Skeletal muscle tissue (tissue), 4 donors: ENCODE data around the gene R3HDM2. TPM values are rescaled to one million over a fixed set of nuclear protein-coding genes. Genes with fewer than 3 reads are reported as not detected.
"Not testable (repeated sequence)": the region's sequence is repeated elsewhere in the genome, so short reads cannot be mapped to it uniquely, and the experiment has no call there.

Experiments
- H3K27ac ChIP-seq: one replicate; pipeline ENCODE4 v1.7.0; 2013; ENCODE audit warnings: mild to moderate bottlenecking, low read depth, low read length, inconsistent platforms
- H3K27me3 ChIP-seq, 3 donors: one replicate each; pipeline ENCODE4 v1.7.0; 2013; ENCODE audit warnings: low read length in 3 of 3; ENCODE audit not compliant: control insufficient read depth in 3 of 3, insufficient read depth in 3 of 3
- H3K36me3 ChIP-seq, 3 donors: one replicate each; pipeline ENCODE4 v1.7.0; 2013; ENCODE audit warnings: low read length in 3 of 3; ENCODE audit not compliant: control insufficient read depth in 3 of 3, insufficient read depth in 3 of 3
- H3K4me1 ChIP-seq, 3 donors: one replicate each; pipeline ENCODE4 v1.7.0; 2013; ENCODE audit warnings: low read length in 3 of 3, mild to moderate bottlenecking in 3 of 3; ENCODE audit not compliant: control insufficient read depth in 3 of 3, insufficient read depth in 3 of 3
- H3K4me3 ChIP-seq, 3 donors: one replicate each; pipeline ENCODE4 v1.7.0; 2013; ENCODE audit warnings: low read length in 3 of 3
- H3K9ac ChIP-seq, 3 donors: one replicate each; pipeline ENCODE4 v1.7.0; 2013; ENCODE audit warnings: low read length in 3 of 3, mild to moderate bottlenecking in 3 of 3, moderate library complexity in 2 of 3, low read depth in 1 of 3
- H3K9me3 ChIP-seq, 3 donors: one replicate each; pipeline ENCODE4 v1.7.0; 2013; ENCODE audit warnings: low read length in 3 of 3; ENCODE audit not compliant: control insufficient read depth in 3 of 3
- total RNA-seq: library from RNA; depleted of rRNA; stranded (reverse); fragments of >200 nt; gene quantifications from one replicate; pipeline ENCODE4 v1.2.3, GENCODE V29; 2014
- donor health status: Osteomylitis.

R3HDM2 gene
- total RNA-seq, 1 donor from 2014 or later, result 9.9 TPM

- Histone ChIP-seq H3K27ac (no peak overlapping the region), H3K9me3 (no peaks in the 10 kb centered on the region), H3K9ac (no peak overlapping the region), H3K36me3 (peaks cover 0 to 2% (median 0%) of the 10 kb centered on the region in 3 donors), H3K4me3 (no peak overlapping the region), H3K27me3 (no peaks in the 10 kb centered on the region), H3K4me1 (peaks cover 0 to 3% (median 0%) of the 10 kb centered on the region in 3 donors)
Observed at GRCh38 chr12:57404966-57405640, 25.7 kb downstream of the R3HDM2 start.

GRCh38 chr12:57402156-57402555 lies 28.7 kb downstream of the R3HDM2 start:
- H3K27me3 ChIP-seq, H3K4me1 ChIP-seq, H3K27ac ChIP-seq, H3K36me3 ChIP-seq, H3K9me3 ChIP-seq, H3K4me3 ChIP-seq, H3K9ac ChIP-seq: not testable (repeated sequence)

- no peak overlapping the region for H3K27ac ChIP-seq
- H3K9ac ChIP-seq, result no peak overlapping the region
Observed at GRCh38 chr12:57401165-57401564, 29.7 kb downstream of the R3HDM2 start.

GRCh38 chr12:57399718-57400463 lies 31.0 kb downstream of the R3HDM2 start:
- not testable (repeated sequence) for H3K27me3 ChIP-seq, H3K36me3 ChIP-seq, H3K4me1 ChIP-seq, H3K27ac ChIP-seq, H3K9ac ChIP-seq, H3K4me3 ChIP-seq, H3K9me3 ChIP-seq

More at GRCh38 chr12:57401165-57401564, 29.7 kb downstream of the R3HDM2 start:
- Histone ChIP-seq H3K27me3 (no peaks in the 10 kb centered on the region), H3K4me3 (no peak overlapping the region), H3K36me3 (peaks cover 0 to 2% (median 0%) of the 10 kb centered on the region in 3 donors), H3K4me1 (peaks cover 0 to 3% (median 0%) of the 10 kb centered on the region in 3 donors), H3K9me3 (no peaks in the 10 kb centered on the region)

GRCh38 chr12:57397441-57397840 lies 33.4 kb downstream of the R3HDM2 start:
- Histone ChIP-seq H3K27me3 (no peaks in the 10 kb centered on the region), H3K9ac (no peak overlapping the region), H3K4me1 (peaks cover 0 to 3% (median 0%) of the 10 kb centered on the region in 3 donors), H3K9me3 (no peaks in the 10 kb centered on the region), H3K27ac (no peak overlapping the region), H3K36me3 (peaks cover 2 to 7% (median 4%) of the 10 kb centered on the region in 3 donors), H3K4me3 (no peak overlapping the region)

GRCh38 chr12:57395121-57395520 lies 35.7 kb downstream of the R3HDM2 start:
- no peak overlapping the region for H3K9ac ChIP-seq
- H3K27ac ChIP-seq, result no peak overlapping the region
- H3K9me3 ChIP-seq, result no peaks in the 10 kb centered on the region
- H3K36me3 ChIP-seq, result peaks cover 3 to 11% (median 11%) of the 10 kb centered on the region in 3 donors
- no peak overlapping the region for H3K4me3 ChIP-seq
- no peaks in the 10 kb centered on the region for H3K4me1 ChIP-seq
- H3K27me3 ChIP-seq, result no peaks in the 10 kb centered on the region

GRCh38 chr12:57390174-57390573 lies 40.7 kb downstream of the R3HDM2 start:
- H3K4me3 ChIP-seq, result no peak overlapping the region
- peaks cover 0 to 2% (median 0%) of the 10 kb centered on the region in 3 donors for H3K4me1 ChIP-seq
- no peaks in the 10 kb centered on the region for H3K9me3 ChIP-seq
- no peak overlapping the region for H3K27ac ChIP-seq
- peaks cover 6 to 11% (median 8%) of the 10 kb centered on the region in 3 donors for H3K36me3 ChIP-seq
- no peaks in the 10 kb centered on the region for H3K27me3 ChIP-seq
- H3K9ac ChIP-seq, result no peak overlapping the region

- H3K4me1 ChIP-seq, result peaks cover 0 to 2% (median 0%) of the 10 kb centered on the region in 3 donors
- no peak overlapping the region for H3K4me3 ChIP-seq
- no peak overlapping the region for H3K27ac ChIP-seq
- H3K9ac ChIP-seq, result no peak overlapping the region
- no peaks in the 10 kb centered on the region for H3K9me3 ChIP-seq
- peaks cover 6 to 7% (median 7%) of the 10 kb centered on the region in 3 donors for H3K36me3 ChIP-seq
- H3K27me3 ChIP-seq, result no peaks in the 10 kb centered on the region
Observed at GRCh38 chr12:57389033-57389432, 41.8 kb downstream of the R3HDM2 start.

GRCh38 chr12:57388425-57388824 lies 42.4 kb downstream of the R3HDM2 start:
- Histone ChIP-seq H3K9me3 (no peaks in the 10 kb centered on the region), H3K4me1 (peaks cover 0 to 2% (median 0%) of the 10 kb centered on the region in 3 donors), H3K27me3 (no peaks in the 10 kb centered on the region), H3K4me3 (no peak overlapping the region), H3K9ac (no peak overlapping the region), H3K27ac (no peak overlapping the region), H3K36me3 (peaks cover 5 to 7% (median 6%) of the 10 kb centered on the region in 3 donors)

- H3K27me3 ChIP-seq, result no peaks in the 10 kb centered on the region
- peaks cover 0 to 3% (median 0%) of the 10 kb centered on the region in 3 donors for H3K36me3 ChIP-seq
- no peak overlapping the region for H3K4me3 ChIP-seq
- H3K4me1 ChIP-seq, result peaks cover 0 to 2% (median 0%) of the 10 kb centered on the region in 3 donors
- H3K27ac ChIP-seq, result no peak overlapping the region
- H3K9me3 ChIP-seq, result no peaks in the 10 kb centered on the region
- no peak overlapping the region for H3K9ac ChIP-seq
Observed at GRCh38 chr12:57386187-57386720, 44.6 kb downstream of the R3HDM2 start.
